ENCODE measurements around the gene INPP4B. TPM values are rescaled to one million over a fixed set of nuclear protein-coding genes. Genes with fewer than 3 reads are reported as not detected.
A peak's percentile ranks its signal among the peaks of the same experiment; 100 is the strongest.

INPP4B gene
- total and polyA plus RNA-seq, 7 experiments from 2014 or later: 52.8 to 77.5 (median 64.2) TPM

DNA sequence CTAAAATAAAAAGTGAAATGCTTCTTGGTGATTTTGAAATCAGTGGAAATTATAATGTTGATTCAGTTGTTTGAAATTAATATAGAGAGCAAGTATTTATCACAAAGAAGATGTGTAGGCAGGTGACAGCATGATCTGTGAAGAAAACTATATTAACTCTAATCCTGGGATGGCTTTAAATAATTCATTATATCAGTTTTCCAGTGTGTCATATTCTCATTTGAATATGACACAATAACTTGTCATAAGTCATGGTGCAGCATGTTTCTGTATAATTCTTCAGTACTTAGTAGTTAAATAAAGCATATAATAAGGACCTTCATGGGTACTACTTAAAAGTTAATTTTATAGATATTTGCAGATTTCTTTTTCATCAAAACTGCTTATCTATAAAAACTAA, 573.6 kb downstream of the INPP4B start:
- POLR2A ChIA-PET: no interaction called here
- no peaks in the 10 kb centered on the region for H3K9me3 ChIP-seq (ENCODE audit: control insufficient read depth in 2 of 3, low read length in 3 of 3)
- H3K27me3 ChIP-seq (ENCODE audit: control insufficient read depth in 2 of 2, insufficient read depth in 2 of 2, low read length in 2 of 2): no peaks in the 10 kb centered on the region
- H3K4me3 ChIP-seq (ENCODE audit: low read length): no peak overlapping the region
- H3K4me1 Mint-ChIP-seq: peaks cover 19 to 86% (median 67%) of the 10 kb centered on the region in 7 donors
- ATAC-seq: no peak
- peaks cover 0 to 3% (median 0%) of the 10 kb centered on the region in 11 donors for H3K9me3 Mint-ChIP-seq
- DNase-seq: no peak
- CTCF ChIA-PET: no interaction called here
- H3K36me3 Mint-ChIP-seq: peaks cover 14 to 57% (median 41%) of the 10 kb centered on the region in 5 donors
- no peaks in the 10 kb centered on the region for H3K27me3 Mint-ChIP-seq
- H3K36me3 ChIP-seq (ENCODE audit: control insufficient read depth in 2 of 3, insufficient read depth in 3 of 3, low read length in 3 of 3): peaks cover 0 to 18% (median 4%) of the 10 kb centered on the region in 3 experiments
- H3K27ac Mint-ChIP-seq: peak overlapping the region in 1 of 9 donors; percentile 51
- no peak overlapping the region for H3K27ac ChIP-seq (ENCODE audit: low read depth, low read length)
- H3K4me3 Mint-ChIP-seq: no peak overlapping the region
- intact Hi-C loops (cut with micrococcal nuclease): no loop called here
- peaks cover under 1 to 5% of the 10 kb centered on the region in 2 donors for H3K4me1 ChIP-seq (ENCODE audit: control insufficient read depth in 2 of 2, insufficient read depth in 2 of 2, low read length in 2 of 2)

GRCh38 chr4:142271832-142272231, 574.3 kb downstream of the INPP4B start:
- Mint-ChIP-seq H3K4me1 (peaks cover 20 to 86% (median 67%) of the 10 kb centered on the region in 7 donors), H3K36me3 (peaks cover 12 to 58% (median 41%) of the 10 kb centered on the region in 5 donors), H3K27ac (peak overlapping the region in 2 of 9 donors; percentile 43 to 54), H3K9me3 (peaks cover 0 to 3% (median 0%) of the 10 kb centered on the region in 11 donors), H3K4me3 (no peak overlapping the region), H3K27me3 (no peaks in the 10 kb centered on the region)
- intact Hi-C loops (cut with micrococcal nuclease): no loop called here
- no peak for ATAC-seq
- H3K27me3 ChIP-seq (ENCODE audit: control insufficient read depth in 2 of 2, insufficient read depth in 2 of 2, low read length in 2 of 2): no peaks in the 10 kb centered on the region
- peaks cover 0 to 18% (median 4%) of the 10 kb centered on the region in 3 experiments for H3K36me3 ChIP-seq (ENCODE audit: control insufficient read depth in 2 of 3, insufficient read depth in 3 of 3, low read length in 3 of 3)
- DNase-seq: no peak
- ChIA-PET POLR2A (no interaction called here), CTCF (no interaction called here)
- no peak overlapping the region for H3K27ac ChIP-seq (ENCODE audit: low read depth, low read length)
- H3K4me1 ChIP-seq (ENCODE audit: control insufficient read depth in 2 of 2, insufficient read depth in 2 of 2, low read length in 2 of 2): peaks cover 5% of the 10 kb centered on the region in 2 donors
- no peak overlapping the region for H3K4me3 ChIP-seq (ENCODE audit: low read length)
- H3K9me3 ChIP-seq (ENCODE audit: control insufficient read depth in 2 of 3, low read length in 3 of 3): no peaks in the 10 kb centered on the region

DNA sequence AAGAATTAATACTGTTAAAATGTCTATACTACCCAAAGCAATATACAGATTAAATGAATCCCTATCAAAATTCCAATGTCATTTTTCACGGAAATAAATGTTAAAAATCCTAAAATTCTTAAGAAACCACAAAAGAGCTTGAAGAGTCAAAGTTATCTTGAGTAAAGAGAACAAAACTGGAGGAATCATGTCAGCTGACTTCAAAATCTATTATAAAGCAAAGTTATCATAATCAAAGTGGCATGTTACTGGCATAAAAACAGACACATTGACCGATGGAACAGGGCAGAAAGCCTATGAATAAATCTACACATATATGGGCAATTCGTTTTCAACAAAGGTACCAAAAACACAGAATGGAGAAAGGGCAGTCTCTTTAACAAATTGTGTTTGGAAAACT, 579.0 kb downstream of the INPP4B start:
- H3K27me3 Mint-ChIP-seq: no peaks in the 10 kb centered on the region
- H3K4me3 Mint-ChIP-seq: no peak overlapping the region
- peaks cover 0 to 24% (median 4%) of the 10 kb centered on the region in 3 experiments for H3K36me3 ChIP-seq (ENCODE audit: control insufficient read depth in 2 of 3, insufficient read depth in 3 of 3, low read length in 3 of 3)
- ChIA-PET POLR2A (no interaction called here), CTCF (no interaction called here)
- H3K4me3 ChIP-seq (ENCODE audit: low read length): no peak overlapping the region
- H3K4me1 ChIP-seq (ENCODE audit: control insufficient read depth in 2 of 2, insufficient read depth in 2 of 2, low read length in 2 of 2): peaks cover 24 to 28% of the 10 kb centered on the region in 2 donors
- no peak overlapping the region for H3K27ac ChIP-seq (ENCODE audit: low read depth, low read length)
- H3K9me3 Mint-ChIP-seq: peaks cover 0 to 3% (median 0%) of the 10 kb centered on the region in 11 donors
- peaks cover 17 to 78% (median 71%) of the 10 kb centered on the region in 5 donors for H3K36me3 Mint-ChIP-seq
- H3K27me3 ChIP-seq (ENCODE audit: control insufficient read depth in 2 of 2, insufficient read depth in 2 of 2, low read length in 2 of 2): no peaks in the 10 kb centered on the region
- no peaks in the 10 kb centered on the region for H3K9me3 ChIP-seq (ENCODE audit: control insufficient read depth in 2 of 3, low read length in 3 of 3)
- ATAC-seq (no peak), DNase-seq (no peak)
- peaks cover 24 to 92% (median 81%) of the 10 kb centered on the region in 7 donors for H3K4me1 Mint-ChIP-seq
- intact Hi-C loops (cut with micrococcal nuclease): no loop called here
- peak overlapping the region in 4 of 9 donors; percentile 6 to 91 (median 72) for H3K27ac Mint-ChIP-seq

GRCh38 chr4:142265946-142266345, 580.2 kb downstream of the INPP4B start:
- intact Hi-C loops (cut with micrococcal nuclease): no loop called here
- H3K36me3 Mint-ChIP-seq: peaks cover 17 to 82% (median 75%) of the 10 kb centered on the region in 5 donors
- ChIA-PET POLR2A (interaction anchor here (0.5 to 0.7 kb wide), 3 partner anchors 47 to 560 kb away, joined by 3 read pairs; no protein-coding TSS in a partner anchor), CTCF (no interaction called here)
- H3K9me3 Mint-ChIP-seq: peaks cover 0 to 3% (median 0%) of the 10 kb centered on the region in 11 donors
- Histone ChIP-seq H3K4me1 (ENCODE audit: control insufficient read depth in 2 of 2, insufficient read depth in 2 of 2, low read length in 2 of 2) (peaks cover 23 to 24% of the 10 kb centered on the region in 2 donors), H3K36me3 (ENCODE audit: control insufficient read depth in 2 of 3, insufficient read depth in 3 of 3, low read length in 3 of 3) (peaks cover 0 to 28% (median 4%) of the 10 kb centered on the region in 3 experiments), H3K9me3 (ENCODE audit: control insufficient read depth in 2 of 3, low read length in 3 of 3) (no peaks in the 10 kb centered on the region), H3K27ac (ENCODE audit: low read depth, low read length) (no peak overlapping the region), H3K27me3 (ENCODE audit: control insufficient read depth in 2 of 2, insufficient read depth in 2 of 2, low read length in 2 of 2) (no peaks in the 10 kb centered on the region), H3K4me3 (ENCODE audit: low read length) (no peak overlapping the region)
- no peaks in the 10 kb centered on the region for H3K27me3 Mint-ChIP-seq
- peaks cover 25 to 96% (median 87%) of the 10 kb centered on the region in 7 donors for H3K4me1 Mint-ChIP-seq
- peak overlapping the region in 3 of 10 donors; percentile 11 to 32 (median 13) for H3K4me3 Mint-ChIP-seq
- ATAC-seq: no peak
- peak overlapping the region in 8 of 9 donors; percentile 28 to 91 (median 56) for H3K27ac Mint-ChIP-seq
- DNase-seq: no peak

GRCh38 chr4:142265536-142265935, 580.6 kb downstream of the INPP4B start:
- Mint-ChIP-seq H3K4me3 (peak overlapping the region in 4 of 10 donors; percentile 3 to 16 (median 12)), H3K36me3 (peaks cover 15 to 82% (median 74%) of the 10 kb centered on the region in 5 donors), H3K27me3 (no peaks in the 10 kb centered on the region), H3K4me1 (peaks cover 23 to 93% (median 83%) of the 10 kb centered on the region in 7 donors), H3K9me3 (peaks cover 0 to 3% (median 0%) of the 10 kb centered on the region in 11 donors), H3K27ac (peak overlapping the region; percentile 24 to 91 (median 50))
- Histone ChIP-seq H3K36me3 (ENCODE audit: control insufficient read depth in 2 of 3, insufficient read depth in 3 of 3, low read length in 3 of 3) (peaks cover 0 to 30% (median 4%) of the 10 kb centered on the region in 3 experiments), H3K27me3 (ENCODE audit: control insufficient read depth in 2 of 2, insufficient read depth in 2 of 2, low read length in 2 of 2) (no peaks in the 10 kb centered on the region), H3K9me3 (ENCODE audit: control insufficient read depth in 2 of 3, low read length in 3 of 3) (no peaks in the 10 kb centered on the region), H3K4me1 (ENCODE audit: control insufficient read depth in 2 of 2, insufficient read depth in 2 of 2, low read length in 2 of 2) (peaks cover 23 to 24% of the 10 kb centered on the region in 2 donors), H3K27ac (ENCODE audit: low read depth, low read length) (no peak overlapping the region), H3K4me3 (ENCODE audit: low read length) (no peak overlapping the region)
- no peak for DNase-seq
- intact Hi-C loops (cut with micrococcal nuclease): no loop called here
- ATAC-seq: no peak
- POLR2A ChIA-PET: interaction anchor here (0.7 to 1.1 kb wide), 3 partner anchors 9 to 560 kb away, joined by 3 to 5 read pairs (median 3); no protein-coding TSS in a partner anchor
- CTCF ChIA-PET: no interaction called here

DNA sequence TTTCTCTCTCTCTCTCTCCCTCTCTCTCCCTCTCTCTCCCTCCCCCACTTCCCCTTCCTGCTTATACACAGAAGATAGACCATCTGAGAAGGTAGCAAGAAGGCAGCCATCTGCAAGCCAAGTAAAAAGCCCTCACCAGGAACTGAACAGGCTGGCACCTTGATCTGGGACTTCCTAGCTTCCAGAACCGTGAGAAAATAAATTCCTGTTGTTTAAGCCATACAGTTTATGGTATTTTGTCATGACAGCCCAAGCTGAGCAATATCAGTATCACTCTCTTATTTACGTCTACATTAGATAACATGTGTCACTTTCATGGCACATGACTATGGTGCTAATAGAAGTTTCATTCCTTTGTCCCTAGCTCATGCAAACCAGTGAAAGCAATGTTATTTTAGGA, 581.1 kb downstream of the INPP4B start:
- Mint-ChIP-seq H3K36me3 (peaks cover 9 to 82% (median 74%) of the 10 kb centered on the region in 5 donors), H3K27ac (peak overlapping the region in 7 of 9 donors; percentile 19 to 91 (median 67)), H3K9me3 (peaks cover 0 to 5% (median 0%) of the 10 kb centered on the region in 11 donors), H3K27me3 (no peaks in the 10 kb centered on the region), H3K4me3 (peak overlapping the region in 6 of 10 donors; percentile 7 to 48 (median 16)), H3K4me1 (peaks cover 23 to 87% (median 82%) of the 10 kb centered on the region in 7 donors)
- H3K36me3 ChIP-seq (ENCODE audit: control insufficient read depth in 2 of 3, insufficient read depth in 3 of 3, low read length in 3 of 3): peaks cover 1 to 28% (median 1%) of the 10 kb centered on the region in 3 experiments
- intact Hi-C loops (cut with micrococcal nuclease): no loop called here
- H3K27me3 ChIP-seq (ENCODE audit: control insufficient read depth in 2 of 2, insufficient read depth in 2 of 2, low read length in 2 of 2): no peaks in the 10 kb centered on the region
- POLR2A ChIA-PET: interaction anchor here (1.1 kb wide), 1 partner anchor 10 kb away, joined by 5 read pairs; no protein-coding TSS in a partner anchor
- peaks cover 23 to 24% of the 10 kb centered on the region in 2 donors for H3K4me1 ChIP-seq (ENCODE audit: control insufficient read depth in 2 of 2, insufficient read depth in 2 of 2, low read length in 2 of 2)
- DNase-seq (no peak), ATAC-seq (no peak)
- no peak overlapping the region for H3K27ac ChIP-seq (ENCODE audit: low read depth, low read length)
- H3K4me3 ChIP-seq (ENCODE audit: low read length): no peak overlapping the region
- CTCF ChIA-PET: no interaction called here
- H3K9me3 ChIP-seq (ENCODE audit: control insufficient read depth in 2 of 3, low read length in 3 of 3): no peaks in the 10 kb centered on the region
